Globus pallidus (tissue), 1 donor: ENCODE results near the gene STEAP2.

Source experiments
- DNase-seq: peaks from one replicate; pipeline ENCODE4 v3.0.0-alpha.2; 2015; ENCODE audit warnings: low spot score

STEAP2 gene

DNA sequence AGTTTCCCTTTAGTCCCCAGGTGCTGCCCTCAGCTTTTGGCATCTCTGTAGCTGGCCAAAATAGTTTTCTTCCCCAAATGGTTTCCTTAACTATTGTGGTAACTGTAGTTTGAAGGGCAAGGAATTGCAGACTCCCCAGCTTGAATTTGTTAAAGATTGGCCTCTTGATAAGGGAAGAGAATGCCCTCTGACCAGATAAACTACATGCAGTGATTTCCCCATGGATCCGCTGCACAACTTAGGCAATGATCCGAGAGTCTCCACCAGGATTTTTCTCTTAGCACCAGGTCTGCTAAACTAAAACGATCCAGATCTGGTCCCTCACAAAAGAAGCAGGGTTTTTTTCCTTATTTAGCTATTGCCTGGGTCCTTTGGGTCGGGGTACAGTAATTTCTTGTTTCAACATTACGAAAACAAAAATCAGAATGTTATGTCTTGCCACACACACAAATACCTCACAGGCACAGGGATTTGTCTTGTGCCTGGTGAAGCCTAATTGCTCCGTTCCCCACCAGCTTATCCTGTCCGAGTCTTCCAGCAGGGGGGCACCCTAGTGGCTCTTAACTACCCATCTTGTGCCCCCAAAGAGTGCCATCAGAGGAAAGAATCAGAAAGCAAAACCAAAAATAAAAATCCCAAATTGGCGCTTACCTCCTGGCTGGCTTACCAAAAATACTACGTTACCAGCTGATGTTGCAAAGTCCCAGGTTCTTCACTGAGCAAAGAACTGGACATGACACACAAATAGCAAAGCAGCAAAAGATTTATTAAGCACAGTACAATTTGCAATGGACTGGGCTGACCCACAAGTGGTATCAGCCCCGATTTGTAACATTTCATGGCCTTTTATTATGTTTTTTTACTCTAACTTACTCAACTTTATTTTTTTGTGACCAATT lies 16.4 kb upstream of the STEAP2 start:
- no peak for DNase-seq

DNA sequence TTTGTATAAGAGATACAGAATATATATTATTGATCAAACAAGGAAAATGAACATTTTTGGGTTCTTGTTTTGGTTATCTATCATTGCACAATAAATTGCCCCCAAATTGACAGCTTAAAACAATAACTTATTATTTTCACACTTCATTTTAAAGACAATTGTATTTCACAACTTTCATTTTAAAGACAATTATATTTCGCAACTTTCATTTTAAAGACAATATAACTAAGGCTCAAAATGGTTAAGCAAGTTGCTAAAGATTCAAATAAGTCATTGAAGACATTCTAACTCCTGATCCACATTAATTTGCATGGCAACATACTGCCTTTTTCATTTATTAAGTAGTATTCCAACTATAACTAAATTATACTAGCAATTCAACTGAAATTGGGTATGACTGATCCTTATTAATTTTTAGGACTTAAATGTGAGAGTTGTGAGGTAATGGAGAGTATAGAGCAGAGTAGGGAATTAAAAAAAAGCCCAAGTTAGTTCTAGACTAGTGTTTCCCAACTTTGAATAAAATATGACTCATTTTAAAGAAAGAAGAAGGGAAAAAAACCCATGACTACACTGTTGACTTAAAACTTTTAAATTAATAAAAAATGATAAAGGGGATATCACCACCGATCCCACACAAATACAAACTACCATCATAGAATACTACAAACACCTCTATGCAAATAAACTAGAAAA lies 9.9 kb upstream of the STEAP2 start:
- DNase-seq = no peak

DNA sequence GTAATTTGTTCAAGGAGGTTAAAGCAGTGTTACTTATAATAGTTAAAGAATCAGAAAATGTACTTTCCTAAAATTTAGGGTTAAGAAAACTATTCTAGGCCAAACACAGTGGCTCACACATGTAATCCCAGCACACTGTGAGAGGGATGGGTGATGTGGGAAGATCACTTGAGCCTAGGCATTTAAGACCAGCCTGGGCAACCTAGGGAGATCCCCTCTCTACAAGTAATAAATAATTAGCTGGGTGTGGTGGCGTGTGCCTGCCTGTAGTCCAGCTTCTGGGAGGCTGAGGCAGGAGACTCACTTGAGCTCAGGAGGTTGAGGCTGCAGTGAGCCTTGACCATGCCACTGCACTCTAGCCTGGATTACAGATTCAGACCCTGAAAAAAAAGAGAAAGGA lies 3.6 kb upstream of the STEAP2 start:
- DNase-seq = no peak

DNA sequence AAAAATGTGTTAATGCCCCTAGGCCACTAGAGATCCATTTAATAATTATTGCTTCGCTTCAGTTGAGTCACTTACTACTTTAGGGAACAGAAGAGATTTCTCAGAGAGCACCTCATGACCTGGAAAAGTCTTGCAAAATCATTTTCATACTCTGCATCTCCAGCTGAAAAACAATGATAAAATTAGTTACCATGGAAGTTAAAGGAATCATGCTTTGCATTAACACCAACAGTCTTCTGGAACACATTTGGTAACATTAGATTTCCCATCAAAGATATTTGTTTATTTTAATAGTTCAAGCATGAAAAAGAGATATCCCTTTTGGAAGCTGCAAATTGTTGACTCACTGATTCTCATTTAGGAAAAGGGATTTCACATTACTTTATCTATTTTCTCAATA lies 1.8 kb upstream of the STEAP2 start:
- DNase-seq = no peak

DNA sequence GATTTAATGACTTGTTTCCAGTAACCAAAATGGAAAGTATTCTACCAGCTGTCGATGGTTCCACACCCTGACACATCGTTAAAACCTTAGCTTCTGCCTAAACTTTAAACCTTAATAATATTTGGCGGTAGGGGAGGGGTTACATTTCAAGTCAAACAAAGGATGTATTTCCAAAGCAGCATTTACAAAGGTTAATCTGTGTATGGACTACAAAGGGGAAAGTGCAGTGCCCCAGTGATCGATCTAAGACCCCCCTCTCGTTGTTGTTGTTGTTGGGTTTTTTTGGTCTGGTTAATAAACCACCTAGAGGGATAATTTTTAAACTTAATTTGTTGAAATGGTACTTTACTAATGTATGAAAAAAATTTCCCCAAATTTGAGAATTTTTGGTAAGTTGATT lies 1.1 kb upstream of the STEAP2 start:
- no peak for DNase-seq

DNA sequence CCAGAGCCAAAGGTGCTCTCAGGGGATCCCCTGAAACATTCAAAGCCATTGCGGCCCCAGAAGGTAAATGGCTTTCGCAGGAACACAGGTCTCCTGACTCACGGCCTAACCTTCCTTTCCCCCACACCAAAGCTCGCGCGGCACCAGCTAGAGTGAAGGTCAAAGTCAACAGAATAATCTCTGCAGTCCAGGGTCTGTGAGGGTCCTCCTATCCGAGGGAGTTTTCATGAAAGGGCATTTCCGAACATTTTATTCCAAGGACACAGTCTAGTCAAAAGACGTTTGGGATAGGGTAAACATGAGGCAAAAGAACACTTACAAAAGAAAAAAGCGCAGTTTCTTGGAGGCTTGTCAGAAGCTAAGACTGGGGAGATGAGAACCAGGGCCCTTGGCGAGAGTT lies 559 bp upstream of the STEAP2 start:
- DNase-seq = no peak

DNA sequence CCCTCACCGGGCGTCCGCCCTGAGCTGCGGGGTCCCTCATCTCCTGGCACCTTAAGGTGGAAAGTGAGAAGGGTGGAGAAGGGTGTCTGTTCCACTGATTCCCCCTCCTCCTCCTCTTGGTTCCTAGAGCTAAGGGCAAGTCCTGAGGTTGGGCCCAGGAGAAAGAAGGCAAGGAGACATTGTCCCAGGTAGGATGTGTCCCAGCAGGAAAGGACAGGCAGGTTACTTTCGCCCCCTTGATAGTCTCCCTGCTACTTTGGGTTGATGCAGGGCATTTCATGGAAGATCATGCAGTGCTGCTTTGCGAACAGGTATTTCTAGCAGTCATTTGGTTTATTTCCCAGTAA lies 582 bp downstream of the STEAP2 start:
- no peak for DNase-seq

DNA sequence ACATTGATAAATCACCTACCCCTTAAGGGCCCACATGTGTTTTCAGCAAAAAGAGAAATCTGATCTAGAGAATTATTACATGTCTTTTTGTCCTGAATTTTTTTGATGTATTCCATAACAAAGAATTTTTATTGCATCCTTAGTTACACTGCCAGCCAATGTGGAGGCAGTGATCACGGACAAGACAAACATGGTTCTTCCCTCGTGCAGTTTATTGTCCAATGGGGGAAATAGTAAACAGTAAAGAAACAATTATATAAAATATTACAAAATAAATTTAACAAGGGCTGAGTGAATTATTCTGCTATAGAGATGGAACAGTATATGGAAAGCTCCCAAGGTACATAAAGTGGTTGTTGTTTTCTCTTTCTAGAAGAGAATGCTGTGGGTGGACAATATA lies 2.0 kb downstream of the STEAP2 start:
- no peak for DNase-seq

DNA sequence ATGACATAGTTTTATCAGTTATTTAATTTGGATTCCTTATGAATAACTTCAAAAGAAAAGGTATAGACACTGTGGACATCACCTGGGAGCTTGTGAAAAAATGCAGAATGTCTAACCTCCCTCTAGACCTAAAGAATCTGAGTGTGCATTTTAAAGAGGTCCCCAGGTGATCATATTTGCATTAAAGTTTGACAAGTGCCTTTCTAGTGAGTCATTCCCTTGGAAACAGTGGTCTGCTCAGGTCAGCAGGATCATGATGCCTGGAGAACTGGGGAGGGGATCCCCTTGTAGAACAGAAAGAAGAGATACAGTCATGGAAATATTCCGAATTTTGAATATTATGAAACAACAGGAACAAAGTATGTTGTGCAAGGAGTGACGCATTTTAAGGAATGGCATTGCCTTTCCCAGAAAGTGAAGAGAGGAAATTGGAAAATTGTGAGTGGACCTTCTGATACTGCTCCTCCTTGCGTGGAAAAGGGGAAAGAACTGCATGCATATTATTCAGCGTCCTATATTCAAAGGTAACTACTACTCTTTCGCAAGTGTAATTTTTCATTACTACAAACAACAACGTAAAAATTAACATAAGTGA lies 4.6 kb downstream of the STEAP2 start:
- DNase-seq = no peak

DNA sequence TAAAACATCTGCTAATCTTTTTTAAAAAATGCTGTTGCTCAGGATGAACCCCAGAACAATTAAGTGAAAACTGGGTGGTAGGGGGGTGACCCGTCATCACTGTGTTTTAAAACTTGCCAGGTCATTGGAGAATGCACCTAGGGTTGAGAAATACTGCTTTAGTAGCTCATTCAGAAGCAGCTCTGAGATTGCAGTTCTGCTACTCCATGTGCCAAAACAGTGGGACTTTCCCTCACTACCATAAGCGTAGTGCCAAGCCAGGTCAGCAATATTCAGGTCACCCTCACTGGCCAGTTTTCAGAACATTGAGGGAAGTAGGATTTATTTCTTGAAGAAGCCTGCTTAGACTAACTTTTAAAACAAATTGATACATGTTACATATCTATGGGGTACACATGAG lies 5.2 kb downstream of the STEAP2 start:
- no peak for DNase-seq

DNA sequence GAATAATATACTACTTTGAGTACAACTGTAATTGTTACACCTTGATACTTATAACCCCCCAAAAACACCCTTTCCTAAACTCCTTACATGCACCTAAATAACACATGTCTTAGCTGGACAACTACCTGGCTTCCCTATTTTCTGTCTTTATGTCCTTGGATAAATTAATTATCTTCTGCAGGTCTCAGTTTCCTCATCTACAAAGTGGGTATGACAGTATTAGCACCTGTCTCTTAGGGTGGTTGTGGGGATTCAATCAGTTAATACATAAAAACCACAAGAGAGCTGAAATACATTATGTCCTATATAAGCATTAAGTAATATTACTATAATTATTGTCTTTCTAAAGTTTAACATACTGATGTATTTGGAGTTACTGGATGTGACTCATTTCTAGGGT lies 10.8 kb downstream of the STEAP2 start:
- DNase-seq = no peak

DNA sequence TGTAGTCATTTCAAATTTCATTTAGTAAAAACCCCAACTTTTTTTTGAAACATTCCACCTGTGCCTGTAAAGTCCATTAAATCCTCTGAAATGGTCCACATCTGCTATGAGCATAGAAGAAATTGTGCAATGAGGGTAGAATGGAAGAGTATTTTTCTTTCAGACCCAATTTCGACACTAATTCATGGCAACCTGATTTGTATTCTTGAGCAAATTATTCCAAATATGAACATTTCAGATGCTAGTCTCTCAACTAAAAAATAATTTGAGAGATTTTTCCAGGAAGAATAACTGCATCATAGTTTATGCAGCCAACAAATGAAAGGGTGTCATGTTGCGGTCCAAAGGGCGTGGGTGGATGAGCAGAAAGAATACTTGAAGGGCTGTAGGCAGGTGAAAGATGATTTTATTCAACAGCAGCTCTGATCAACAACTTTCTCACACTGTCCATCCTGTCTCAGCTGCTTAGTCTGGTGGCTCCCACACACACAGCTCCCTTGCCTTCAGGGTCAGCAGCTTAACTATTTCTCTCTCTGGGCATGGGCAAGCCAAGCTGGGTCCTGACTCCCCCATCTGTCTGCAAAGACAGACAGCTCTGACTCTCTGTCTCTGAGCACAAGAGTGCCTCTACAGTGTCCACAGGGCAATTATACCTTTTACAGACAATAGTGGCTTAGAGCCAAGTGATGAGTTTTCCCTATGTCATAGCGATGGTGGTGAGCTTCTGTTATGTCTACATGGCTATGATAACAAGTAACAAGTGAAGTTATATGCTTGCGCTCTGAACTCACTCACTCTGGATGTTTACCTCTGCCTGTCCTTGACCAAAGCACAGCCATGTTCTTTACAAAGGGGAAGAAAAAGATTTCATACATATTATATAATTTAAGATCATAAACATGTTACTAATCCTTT lies 11.5 kb downstream of the STEAP2 start:
- DNase-seq = no peak

DNA sequence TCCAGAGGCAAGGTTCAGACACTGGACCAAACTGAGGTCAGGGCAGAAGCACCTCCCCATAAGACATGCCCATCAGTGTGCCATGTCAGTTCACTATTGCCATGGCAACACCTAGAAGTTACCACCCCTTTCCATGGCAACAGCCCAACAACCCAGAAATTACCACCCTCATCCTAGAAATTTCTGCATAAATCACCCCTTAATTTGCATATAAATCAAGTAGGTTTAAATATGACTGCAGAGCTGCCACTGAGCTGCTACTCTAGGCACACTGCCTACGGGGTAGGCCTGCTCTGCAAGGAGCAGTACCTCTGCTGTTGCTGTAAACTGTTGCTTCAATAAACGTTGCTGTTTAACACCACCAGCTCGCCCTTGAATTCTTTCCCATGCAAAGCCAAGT lies 12.7 kb downstream of the STEAP2 start:
- no peak for DNase-seq

DNA sequence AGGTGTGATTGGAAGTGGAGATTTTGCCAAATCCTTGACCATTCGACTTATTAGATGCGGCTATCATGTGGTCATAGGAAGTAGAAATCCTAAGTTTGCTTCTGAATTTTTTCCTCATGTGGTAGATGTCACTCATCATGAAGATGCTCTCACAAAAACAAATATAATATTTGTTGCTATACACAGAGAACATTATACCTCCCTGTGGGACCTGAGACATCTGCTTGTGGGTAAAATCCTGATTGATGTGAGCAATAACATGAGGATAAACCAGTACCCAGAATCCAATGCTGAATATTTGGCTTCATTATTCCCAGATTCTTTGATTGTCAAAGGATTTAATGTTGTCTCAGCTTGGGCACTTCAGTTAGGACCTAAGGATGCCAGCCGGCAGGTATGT lies 13.6 kb downstream of the STEAP2 start:
- DNase-seq = no peak

DNA sequence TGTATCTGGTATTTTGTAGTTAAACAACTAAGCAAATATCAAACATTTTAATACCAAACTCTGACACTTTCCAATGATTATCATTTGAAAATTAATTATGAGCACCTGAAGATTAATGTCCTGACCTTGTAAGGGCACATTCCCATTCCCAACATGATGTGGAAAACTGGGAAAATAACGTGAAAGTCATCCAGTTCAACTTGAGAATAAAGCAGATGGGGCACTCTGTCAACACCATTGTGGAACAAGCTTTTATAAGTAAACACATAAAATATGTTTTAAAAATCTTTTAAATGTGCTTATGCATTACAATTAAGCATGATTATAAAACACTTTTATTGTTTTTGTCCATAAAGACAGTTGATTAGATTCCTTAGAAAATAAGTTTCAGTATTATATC lies 14.1 kb downstream of the STEAP2 start:
- DNase-seq = no peak

DNA sequence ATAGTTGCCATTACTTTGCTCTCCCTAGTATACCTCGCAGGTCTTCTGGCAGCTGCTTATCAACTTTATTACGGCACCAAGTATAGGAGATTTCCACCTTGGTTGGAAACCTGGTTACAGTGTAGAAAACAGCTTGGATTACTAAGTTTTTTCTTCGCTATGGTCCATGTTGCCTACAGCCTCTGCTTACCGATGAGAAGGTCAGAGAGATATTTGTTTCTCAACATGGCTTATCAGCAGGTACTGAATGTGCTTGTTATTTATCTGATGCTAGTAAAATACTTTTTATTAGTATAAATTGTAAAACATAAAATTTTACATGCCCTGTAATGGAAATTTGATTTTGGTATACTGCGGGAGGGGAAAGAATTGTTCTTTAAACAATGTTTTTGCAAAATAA lies 15.7 kb downstream of the STEAP2 start:
- no peak for DNase-seq

DNA sequence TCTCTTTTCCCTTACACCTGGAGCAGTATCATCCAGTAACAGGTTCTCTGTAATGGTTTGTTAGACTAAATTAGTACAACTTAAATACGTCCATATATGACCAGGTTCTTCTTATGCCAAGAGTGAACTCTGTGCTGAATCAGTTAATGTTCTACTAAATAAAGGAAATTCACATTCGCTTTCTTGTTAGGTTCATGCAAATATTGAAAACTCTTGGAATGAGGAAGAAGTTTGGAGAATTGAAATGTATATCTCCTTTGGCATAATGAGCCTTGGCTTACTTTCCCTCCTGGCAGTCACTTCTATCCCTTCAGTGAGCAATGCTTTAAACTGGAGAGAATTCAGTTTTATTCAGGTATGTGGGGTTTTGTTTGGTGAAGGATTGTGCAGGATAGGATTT lies 18.1 kb downstream of the STEAP2 start:
- no peak for DNase-seq

DNA sequence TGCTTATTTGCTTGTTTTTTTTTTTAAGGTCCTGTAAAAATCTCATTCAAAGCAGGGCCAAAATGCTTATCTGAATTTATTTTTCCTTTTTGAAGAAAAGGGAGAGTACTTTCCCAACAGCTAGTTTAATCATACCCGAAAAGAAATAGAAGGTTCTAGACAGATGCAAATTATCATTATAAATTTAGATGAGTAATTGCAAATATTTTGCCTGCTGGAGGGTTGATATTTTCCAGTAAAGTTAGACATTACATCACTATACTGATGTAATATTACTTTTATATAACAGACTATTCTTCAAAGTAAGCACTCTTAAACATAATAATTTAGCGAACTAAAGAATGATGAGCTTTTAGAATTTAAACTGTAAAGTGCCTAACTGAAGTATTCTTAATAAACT lies 19.3 kb downstream of the STEAP2 start:
- no peak for DNase-seq

DNA sequence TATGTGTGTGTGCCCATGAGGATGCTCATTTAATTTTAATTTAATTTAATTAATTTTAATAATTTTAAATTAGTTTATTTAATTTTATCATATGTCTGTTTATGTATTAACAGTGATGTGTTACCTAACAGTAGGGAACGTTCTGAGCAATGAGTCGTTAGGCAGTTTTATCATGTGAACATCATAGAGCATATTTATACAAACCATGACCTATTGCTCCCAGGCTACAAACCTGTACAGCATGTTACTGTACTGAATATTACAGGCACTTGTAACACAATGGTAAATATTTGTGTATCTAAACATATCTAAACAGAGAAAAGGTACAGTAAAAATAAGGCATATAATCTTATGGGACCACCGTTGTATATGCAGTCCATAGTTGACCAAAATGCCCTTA lies 19.8 kb downstream of the STEAP2 start:
- DNase-seq = no peak

DNA sequence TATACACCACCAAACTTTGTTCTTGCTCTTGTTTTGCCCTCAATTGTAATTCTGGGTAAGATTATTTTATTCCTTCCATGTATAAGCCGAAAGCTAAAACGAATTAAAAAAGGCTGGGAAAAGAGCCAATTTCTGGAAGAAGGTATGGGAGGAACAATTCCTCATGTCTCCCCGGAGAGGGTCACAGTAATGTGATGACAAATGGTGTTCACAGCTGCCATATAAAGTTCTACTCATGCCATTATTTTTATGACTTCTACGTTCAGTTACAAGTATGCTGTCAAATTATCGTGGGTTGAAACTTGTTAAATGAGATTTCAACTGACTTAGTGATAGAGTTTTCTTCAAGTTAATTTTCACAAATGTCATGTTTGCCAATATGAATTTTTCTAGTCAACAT lies 20.9 kb downstream of the STEAP2 start:
- no peak for DNase-seq

DNA sequence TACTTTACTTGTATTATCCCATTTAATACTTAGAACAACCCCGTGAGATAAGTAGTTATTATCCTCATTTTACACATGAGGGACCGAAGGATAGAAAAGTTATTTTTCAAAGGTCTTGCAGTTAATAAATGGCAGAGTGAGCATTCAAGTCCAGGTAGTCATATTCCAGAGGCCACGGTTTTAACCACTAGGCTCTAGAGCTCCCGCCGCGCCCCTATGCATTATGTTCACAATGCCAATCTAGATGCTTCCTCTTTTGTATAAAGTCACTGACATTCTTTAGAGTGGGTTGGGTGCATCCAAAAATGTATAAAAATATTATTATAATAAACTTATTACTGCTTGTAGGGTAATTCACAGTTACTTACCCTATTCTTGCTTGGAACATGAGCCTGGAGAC lies 22.0 kb downstream of the STEAP2 start:
- no peak for DNase-seq

DNA sequence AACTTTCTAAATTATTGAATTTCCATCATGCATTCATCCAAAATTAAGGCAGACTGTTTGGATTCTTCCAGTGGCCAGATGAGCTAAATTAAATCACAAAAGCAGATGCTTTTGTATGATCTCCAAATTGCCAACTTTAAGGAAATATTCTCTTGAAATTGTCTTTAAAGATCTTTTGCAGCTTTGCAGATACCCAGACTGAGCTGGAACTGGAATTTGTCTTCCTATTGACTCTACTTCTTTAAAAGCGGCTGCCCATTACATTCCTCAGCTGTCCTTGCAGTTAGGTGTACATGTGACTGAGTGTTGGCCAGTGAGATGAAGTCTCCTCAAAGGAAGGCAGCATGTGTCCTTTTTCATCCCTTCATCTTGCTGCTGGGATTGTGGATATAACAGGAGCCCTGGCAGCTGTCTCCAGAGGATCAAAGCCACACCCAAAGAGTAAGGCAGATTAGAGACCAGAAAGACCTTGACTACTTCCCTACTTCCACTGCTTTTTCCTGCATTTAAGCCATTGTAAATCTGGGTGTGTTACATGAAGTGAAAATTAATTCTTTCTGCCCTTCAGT lies 25.3 kb downstream of the STEAP2 start:
- DNase-seq = no peak
